Ovary (tissue), 9 donors: ENCODE results near the gene ALK. TPM values are rescaled to one million over a fixed set of nuclear protein-coding genes. Genes with fewer than 3 reads are reported as not detected.

Experiments
- DNase-seq, 5 donors: peaks; one replicate each; pipeline ENCODE4 v3.0.0-alpha.2; 2019 to 2020
- H3K27ac ChIP-seq, 2 donors: fragments of 200-600 bp; one replicate each; pipeline versions ENCODE4 v1.5.1 to v1.8.0; 2019 to 2022
- H3K27me3 ChIP-seq: fragments of 200-600 bp; one replicate; pipeline ENCODE4 v1.8.0; 2022
- H3K36me3 ChIP-seq: fragments of 200-600 bp; sonication (generic); one replicate; pipeline ENCODE4 v1.5.1; 2019
- H3K4me1 ChIP-seq: one replicate; pipeline ENCODE4 v1.8.1; 2013; ENCODE audit warnings: mild to moderate bottlenecking, moderate library complexity; ENCODE audit not compliant: insufficient read depth
- H3K4me3 ChIP-seq: fragments of 200-600 bp; sonication (generic); one replicate; pipeline ENCODE4 v1.5.1; 2017
- H3K9me3 ChIP-seq, 2 donors: fragments of 200-600 bp in 1 of 2; sonication (generic) in 1 of 2; one replicate each; pipeline versions ENCODE4 v1.5.1 to v1.8.1; 2013 to 2019; ENCODE audit warnings: mild to moderate bottlenecking in 1 of 2, moderate library complexity in 1 of 2
- EP300 ChIP-seq: sonication (generic); formaldehyde crosslinking; IDR thresholded peaks from one replicate; pipeline ENCODE4 v1.6.1; 2017; ENCODE audit warnings: antibody characterized with exemption
- POLR2A ChIP-seq: fragments of 450-650 bp; IDR thresholded peaks from one replicate; pipeline ENCODE4 v1.6.1; 2017; ENCODE audit warnings: antibody characterized with exemption, mild to moderate bottlenecking, moderate library complexity
- WGBS, 3 donors: extraction: QIAGEN DNeasy Blood & Tissue Kit in 1 of 3; methylation state at CpG; one replicate each; pipeline versions ENCODE4 v1.1.5 to v1.1.7; 2013 to 2017; 5-methylcytosine and 5-hydroxymethylcytosine counted together
- intact Hi-C, 4 donors: fragments of 100-400 bp; cut with DNase I; formaldehyde crosslinking; loops; one replicate each; pipeline versions ENCODE4 v1.11.0 to v1.15.1; 2022 to 2023
- polyA plus RNA-seq, 2 donors: library from polyadenylated mRNA; stranded (reverse); fragments of 200-250 nt in 1 of 2; fragments of 350-450 nt in 1 of 2; fragmentation: Illumina TruSeq in 1 of 2; extraction: RNeasy Lipid Tissue Mini Kit (QIAGEN cat#74804) in 1 of 2; gene quantifications; one replicate each; pipeline ENCODE4 v1.2.3, GENCODE V29; 2013 to 2014
- total RNA-seq, 7 donors: library from RNA; depleted of rRNA in 2 of 7; stranded (reverse); fragments of >200 nt in 2 of 7; fragmentation: NEBNext Ultra II Directional in 3 of 7; extraction: Animal tissue kit (Norgen Biotek cat#: 25700) in 3 of 7; gene quantifications; one replicate each; pipeline versions ENCODE4 v1.1.0 to v1.2.4, GENCODE V29; 2016 to 2023
- TF ChIP-seq, protein P1 (sequence below), 3 donors: fragments of 450-650 bp in 2 of 3; fragments of 200-600 bp in 1 of 3; IDR thresholded peaks; one replicate each; pipeline versions ENCODE4 v1.5.1 to v1.8.0; 2016 to 2022; ENCODE audit warnings: antibody characterized with exemption in 3 of 3, mild to moderate bottlenecking in 1 of 3
- donor health status: DM: no; HTN: no; CAD: no; lungs with moderate emphysema.
- donor health status: DM: no; HTN: no; CAD: no.
- donor health status: Bipolar disorder and iron deficiency.
- donor health status: DM: yes; HTN: yes; CAD: no.
- donor health status: DM: no; HTN: no; CAD: no.
- donor health status: DM: yes; HTN: yes; CAD: no.

The ALK gene
- total and polyA plus RNA-seq, 9 donors, result 0.05 to 1.7 (median 0.23) TPM; not detected in 1

DNA sequence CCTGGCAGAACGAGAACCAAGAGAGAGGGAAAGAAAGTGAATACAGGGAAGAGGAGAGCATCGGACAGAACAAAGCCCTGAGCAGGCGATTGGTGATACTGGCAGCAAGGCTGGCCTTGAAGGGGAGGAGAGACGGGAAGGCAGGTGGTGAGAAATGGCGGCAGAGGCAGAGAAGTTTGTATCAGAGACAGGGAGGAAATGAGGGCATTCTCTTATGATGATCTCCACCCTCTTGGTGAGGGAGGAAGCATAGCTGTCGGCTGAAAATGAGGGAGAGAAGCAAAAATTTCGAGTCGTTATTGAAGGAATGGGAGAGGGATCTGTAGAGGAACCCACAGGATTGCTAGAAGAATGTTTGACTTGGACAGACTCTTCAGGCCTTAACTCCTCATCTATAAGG is 725.6 kb downstream of the ALK start:
- Histone ChIP-seq H3K9me3 (no peaks in the 10 kb centered on the region), H3K27me3 (no peaks in the 10 kb centered on the region), H3K27ac (no peak overlapping the region), H3K36me3 (no peaks in the 10 kb centered on the region), H3K4me1 (no peaks in the 10 kb centered on the region), H3K4me3 (no peak overlapping the region)
- DNase-seq, result no peak
- intact Hi-C loops, result loop anchor here (2.0 to 10.0 kb wide), 3 partner anchors 151 to 239 kb away; no protein-coding TSS in a partner anchor
- TF ChIP-seq EP300 (no peak), POLR2A (no peak)
- TF ChIP-seq, protein P1, sequence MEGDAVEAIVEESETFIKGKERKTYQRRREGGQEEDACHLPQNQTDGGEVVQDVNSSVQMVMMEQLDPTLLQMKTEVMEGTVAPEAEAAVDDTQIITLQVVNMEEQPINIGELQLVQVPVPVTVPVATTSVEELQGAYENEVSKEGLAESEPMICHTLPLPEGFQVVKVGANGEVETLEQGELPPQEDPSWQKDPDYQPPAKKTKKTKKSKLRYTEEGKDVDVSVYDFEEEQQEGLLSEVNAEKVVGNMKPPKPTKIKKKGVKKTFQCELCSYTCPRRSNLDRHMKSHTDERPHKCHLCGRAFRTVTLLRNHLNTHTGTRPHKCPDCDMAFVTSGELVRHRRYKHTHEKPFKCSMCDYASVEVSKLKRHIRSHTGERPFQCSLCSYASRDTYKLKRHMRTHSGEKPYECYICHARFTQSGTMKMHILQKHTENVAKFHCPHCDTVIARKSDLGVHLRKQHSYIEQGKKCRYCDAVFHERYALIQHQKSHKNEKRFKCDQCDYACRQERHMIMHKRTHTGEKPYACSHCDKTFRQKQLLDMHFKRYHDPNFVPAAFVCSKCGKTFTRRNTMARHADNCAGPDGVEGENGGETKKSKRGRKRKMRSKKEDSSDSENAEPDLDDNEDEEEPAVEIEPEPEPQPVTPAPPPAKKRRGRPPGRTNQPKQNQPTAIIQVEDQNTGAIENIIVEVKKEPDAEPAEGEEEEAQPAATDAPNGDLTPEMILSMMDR (IDR thresholded peaks at IDR 0.05), result no peak
- WGBS, 3 donors, result 56 to 78% (median 57%) methylated on average over 8 of the region's 8 CpGs

DNA sequence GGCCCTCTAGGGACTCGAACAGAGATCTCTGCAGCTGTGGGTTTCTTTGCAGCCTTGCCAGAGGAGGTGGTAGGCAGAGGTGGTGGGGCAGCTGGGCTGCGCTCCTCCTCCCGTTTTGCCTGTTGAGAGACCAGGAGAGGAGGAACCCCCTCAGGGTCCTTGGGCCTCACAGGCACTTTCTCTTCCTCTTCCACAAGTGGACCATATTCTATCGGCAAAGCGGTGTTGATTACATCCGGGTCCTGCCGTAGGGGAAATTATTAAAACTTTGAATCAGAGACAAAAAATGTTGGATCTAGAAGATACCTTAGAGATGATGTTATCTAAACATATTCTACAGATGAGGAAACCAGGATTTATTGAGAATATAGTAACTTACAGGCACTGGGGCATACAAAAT is 727.7 kb downstream of the ALK start:
- no peak overlapping the region for H3K27ac ChIP-seq
- H3K4me3 ChIP-seq, result no peak overlapping the region
- H3K9me3 ChIP-seq, result no peaks in the 10 kb centered on the region
- DNase-seq, result no peak
- TF ChIP-seq EP300, result no peak
- TF ChIP-seq, protein P1 (IDR thresholded peaks at IDR 0.05), result no peak
- no peak for TF ChIP-seq POLR2A
- WGBS, 3 donors, result 87 to 88% (median 87%) methylated on average over 7 of the region's 7 CpGs
- H3K36me3 ChIP-seq, result no peaks in the 10 kb centered on the region
- no peaks in the 10 kb centered on the region for H3K27me3 ChIP-seq
- H3K4me1 ChIP-seq, result no peaks in the 10 kb centered on the region
- intact Hi-C loops, result loop anchor here in 1 of 4 donors (10.0 kb wide), 1 partner anchor 149 kb away; no protein-coding TSS in a partner anchor

DNA sequence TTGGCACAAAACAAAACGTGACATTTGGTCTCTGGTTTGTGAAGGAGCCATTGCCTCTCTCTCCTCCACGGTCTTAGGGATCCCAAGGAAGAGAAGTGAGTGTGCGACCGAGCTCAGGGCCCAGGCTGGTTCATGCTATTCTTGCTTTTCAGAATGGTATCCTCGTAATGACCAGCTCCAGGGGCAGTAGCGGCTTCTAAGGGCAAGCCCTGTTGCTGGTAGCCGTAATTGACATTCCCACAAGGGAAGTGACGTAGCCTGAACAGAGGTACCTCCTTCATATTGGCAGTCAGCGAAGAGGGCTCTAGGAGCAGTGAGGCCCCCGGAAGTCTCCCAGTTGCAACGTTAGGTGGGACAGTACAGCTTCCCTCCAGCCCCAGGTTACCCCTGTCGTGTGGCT is 728.3 kb downstream of the ALK start:
- no peaks in the 10 kb centered on the region for H3K9me3 ChIP-seq
- H3K36me3 ChIP-seq, result no peaks in the 10 kb centered on the region
- H3K27me3 ChIP-seq, result no peaks in the 10 kb centered on the region
- intact Hi-C loops, result loop anchor here in 1 of 4 donors (10.0 kb wide), 1 partner anchor 148 kb away; no protein-coding TSS in a partner anchor
- 91 to 94% (median 93%) methylated on average over 12 of the region's 12 CpGs for WGBS, 3 donors
- no peak overlapping the region for H3K4me3 ChIP-seq
- no peak for DNase-seq
- TF ChIP-seq EP300 (no peak), POLR2A (no peak)
- TF ChIP-seq, protein P1 (IDR thresholded peaks at IDR 0.05), result no peak
- no peaks in the 10 kb centered on the region for H3K4me1 ChIP-seq
- H3K27ac ChIP-seq, result no peak overlapping the region

DNA sequence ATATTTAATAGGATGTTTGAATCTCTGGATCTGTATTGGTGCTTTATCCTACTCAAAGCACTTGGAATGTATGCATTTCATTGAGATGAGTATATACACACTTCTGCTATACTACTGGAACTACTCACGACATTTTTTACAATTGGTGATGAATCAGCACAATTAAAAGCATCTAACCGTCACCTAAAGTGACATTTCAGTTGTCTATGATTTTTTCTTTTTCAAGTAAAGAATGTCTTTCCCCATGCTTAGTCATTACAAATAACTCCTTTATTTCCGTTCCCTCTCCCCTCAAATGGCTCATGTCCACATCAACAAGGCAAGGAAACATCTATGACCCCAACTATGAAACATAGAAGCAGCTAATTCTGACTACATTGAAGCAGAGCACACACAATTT is 728.9 kb downstream of the ALK start:
- intact Hi-C loops, result loop anchor here in 1 of 4 donors (10.0 kb wide), 1 partner anchor 148 kb away; no protein-coding TSS in a partner anchor
- WGBS, 3 donors, result 87 to 88% (median 87%) methylated on average over 3 of the region's 3 CpGs

DNA sequence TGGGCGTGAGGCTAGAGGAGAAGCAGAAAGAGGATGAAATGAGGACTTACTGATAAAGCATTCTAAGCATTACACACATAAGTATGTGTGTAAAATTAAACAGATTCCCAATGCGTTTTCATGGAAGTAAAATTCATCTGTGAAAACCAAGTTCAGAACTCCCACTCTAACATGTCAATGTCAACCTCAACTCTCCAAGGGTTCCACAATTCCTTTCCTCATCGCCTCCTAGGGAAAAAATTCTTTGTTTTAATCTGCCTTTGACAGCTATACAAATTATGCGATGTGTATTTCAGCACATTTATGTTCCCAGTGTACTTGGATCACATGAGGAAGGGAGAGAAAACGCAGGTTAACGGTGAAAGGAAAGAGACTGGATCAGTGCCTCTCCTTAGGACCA is 729.6 kb downstream of the ALK start:
- intact Hi-C loops, result loop anchor here in 1 of 4 donors (10.0 kb wide), 1 partner anchor 147 kb away; no protein-coding TSS in a partner anchor
- Histone ChIP-seq H3K27me3 (no peaks in the 10 kb centered on the region), H3K4me3 (no peak overlapping the region), H3K9me3 (peaks cover 0 to 5% of the 10 kb centered on the region in 2 donors), H3K27ac (no peak overlapping the region), H3K36me3 (no peaks in the 10 kb centered on the region), H3K4me1 (no peaks in the 10 kb centered on the region)
- no peak for DNase-seq
- WGBS, 3 donors, result 94 to 96% (median 95%) methylated on average over 6 of the region's 6 CpGs
- no peak for TF ChIP-seq POLR2A
- TF ChIP-seq, protein P1 (IDR thresholded peaks at IDR 0.05), result no peak
- no peak for TF ChIP-seq EP300

More for the DNA sequence above, 728.9 kb downstream of the ALK start:
- Histone ChIP-seq H3K4me3 (no peak overlapping the region), H3K27me3 (no peaks in the 10 kb centered on the region), H3K36me3 (no peaks in the 10 kb centered on the region), H3K27ac (no peak overlapping the region), H3K4me1 (no peaks in the 10 kb centered on the region), H3K9me3 (peaks cover 0 to under 1% of the 10 kb centered on the region in 2 donors)
- DNase-seq, result no peak
- no peak for TF ChIP-seq EP300
